ENCODE data around the gene ADCY5. TPM values are rescaled to one million over a fixed set of nuclear protein-coding genes. Genes with fewer than 3 reads are reported as not detected.

Gene ADCY5
- total and polyA plus RNA-seq, 2 donors from 2014 or later = 7.1 to 33.6 TPM

DNA sequence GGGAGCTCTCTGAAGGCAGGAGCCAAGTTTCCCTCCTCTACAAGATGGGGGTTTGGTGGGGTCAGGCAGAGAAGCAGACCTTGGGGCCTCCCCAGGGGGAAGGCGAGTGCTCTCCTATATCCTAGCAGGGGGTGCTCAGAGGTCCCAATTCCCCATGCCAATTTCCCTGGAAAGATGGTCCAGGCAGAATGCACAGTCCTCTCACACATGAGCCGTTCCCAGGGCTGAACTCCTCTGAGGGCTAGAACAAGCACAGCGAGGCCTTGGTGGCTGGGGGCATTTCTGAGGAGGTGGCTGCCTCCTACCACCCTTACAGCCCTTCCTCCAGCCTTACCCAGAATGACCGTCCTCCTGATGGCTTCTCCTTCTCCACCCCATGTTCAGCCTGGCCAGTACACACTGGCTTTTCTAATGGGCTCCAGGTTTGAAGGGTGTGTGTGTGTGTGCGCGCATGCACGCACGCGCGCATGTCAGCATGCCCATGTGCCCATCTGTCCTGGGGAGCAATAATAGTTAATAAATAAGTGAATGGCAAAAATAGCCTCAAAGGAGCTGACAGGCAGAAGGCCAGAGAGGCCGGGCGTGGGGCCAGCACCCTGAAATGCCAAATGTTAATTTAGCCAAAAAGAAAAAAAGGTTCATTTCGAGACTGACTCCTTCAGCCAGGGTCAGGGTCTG is 24.4 kb downstream of the ADCY5 start:
- peak; percentile 17 for FAIRE-seq
- Histone ChIP-seq H3K4me3 (ENCODE audit: low read length in 3 of 3) (peak overlapping the region in 1 of 3 donors; percentile 4), H3K27ac (ENCODE audit: low read depth in 2 of 2, low read length in 2 of 2) (peak overlapping the region; percentile 82 to 92), H3K27me3 (ENCODE audit: control insufficient read depth, insufficient read depth, low read length) (no peaks in the 10 kb centered on the region), H3K36me3 (ENCODE audit: control insufficient read depth in 2 of 3, insufficient read depth in 3 of 3, low read length in 3 of 3) (no peaks in the 10 kb centered on the region), H3K9ac (ENCODE audit: low read length in 3 of 3) (peak overlapping the region in 1 of 3 donors; percentile 62), H3K9me3 (ENCODE audit: control insufficient read depth in 2 of 3, insufficient read depth in 1 of 3, low read length in 3 of 3) (no peaks in the 10 kb centered on the region), H3K4me1 (ENCODE audit: control insufficient read depth in 2 of 3, insufficient read depth in 2 of 3, low read depth in 1 of 3, low read length in 3 of 3) (peaks cover 0 to 45% (median 40%) of the 10 kb centered on the region in 3 donors)
- peak in 1 of 5 donors; percentile 85 for DNase-seq
- intact Hi-C loops (cut with DNase I) = no loop called here
- TF ChIP-seq, protein P1, sequence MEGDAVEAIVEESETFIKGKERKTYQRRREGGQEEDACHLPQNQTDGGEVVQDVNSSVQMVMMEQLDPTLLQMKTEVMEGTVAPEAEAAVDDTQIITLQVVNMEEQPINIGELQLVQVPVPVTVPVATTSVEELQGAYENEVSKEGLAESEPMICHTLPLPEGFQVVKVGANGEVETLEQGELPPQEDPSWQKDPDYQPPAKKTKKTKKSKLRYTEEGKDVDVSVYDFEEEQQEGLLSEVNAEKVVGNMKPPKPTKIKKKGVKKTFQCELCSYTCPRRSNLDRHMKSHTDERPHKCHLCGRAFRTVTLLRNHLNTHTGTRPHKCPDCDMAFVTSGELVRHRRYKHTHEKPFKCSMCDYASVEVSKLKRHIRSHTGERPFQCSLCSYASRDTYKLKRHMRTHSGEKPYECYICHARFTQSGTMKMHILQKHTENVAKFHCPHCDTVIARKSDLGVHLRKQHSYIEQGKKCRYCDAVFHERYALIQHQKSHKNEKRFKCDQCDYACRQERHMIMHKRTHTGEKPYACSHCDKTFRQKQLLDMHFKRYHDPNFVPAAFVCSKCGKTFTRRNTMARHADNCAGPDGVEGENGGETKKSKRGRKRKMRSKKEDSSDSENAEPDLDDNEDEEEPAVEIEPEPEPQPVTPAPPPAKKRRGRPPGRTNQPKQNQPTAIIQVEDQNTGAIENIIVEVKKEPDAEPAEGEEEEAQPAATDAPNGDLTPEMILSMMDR (IDR thresholded peaks at IDR 0.05; ENCODE audit: borderline replicate concordance, extremely low read depth, insufficient read depth) = no peak

DNA sequence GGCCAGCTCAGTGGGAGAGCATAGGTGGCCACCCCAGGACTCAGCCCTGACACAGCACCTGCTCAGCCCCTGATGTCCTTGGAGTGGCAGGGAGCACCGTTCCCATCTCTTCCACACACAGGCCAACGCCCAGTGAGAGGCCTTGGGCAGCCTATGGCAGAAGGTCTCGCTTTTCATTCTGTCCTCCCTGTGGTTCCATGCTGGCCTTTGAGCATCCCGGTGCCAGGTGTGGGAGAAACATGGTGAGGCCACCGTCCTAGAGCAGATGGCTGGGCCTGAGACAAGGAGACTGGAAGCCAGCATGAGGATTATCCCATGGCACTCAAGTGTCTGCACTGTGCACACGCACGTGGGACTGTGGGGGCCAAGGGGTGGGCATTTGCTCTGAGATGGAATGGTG is 25.1 kb downstream of the ADCY5 start:
- FAIRE-seq (no peak), DNase-seq (no peak)
- Histone ChIP-seq H3K4me3 (ENCODE audit: low read length in 3 of 3) (peak overlapping the region in 1 of 3 donors; percentile 4), H3K4me1 (ENCODE audit: control insufficient read depth in 2 of 3, insufficient read depth in 2 of 3, low read depth in 1 of 3, low read length in 3 of 3) (peaks cover 0 to 45% (median 40%) of the 10 kb centered on the region in 3 donors), H3K9ac (ENCODE audit: low read length in 3 of 3) (peak overlapping the region in 1 of 3 donors; percentile 62), H3K27me3 (ENCODE audit: control insufficient read depth, insufficient read depth, low read length) (no peaks in the 10 kb centered on the region), H3K9me3 (ENCODE audit: control insufficient read depth in 2 of 3, insufficient read depth in 1 of 3, low read length in 3 of 3) (no peaks in the 10 kb centered on the region), H3K27ac (ENCODE audit: low read depth in 2 of 2, low read length in 2 of 2) (peak overlapping the region; percentile 82 to 92), H3K36me3 (ENCODE audit: control insufficient read depth in 2 of 3, insufficient read depth in 3 of 3, low read length in 3 of 3) (no peaks in the 10 kb centered on the region)
- intact Hi-C loops (cut with DNase I) = no loop called here
- TF ChIP-seq, protein P1 (IDR thresholded peaks at IDR 0.05; ENCODE audit: borderline replicate concordance, extremely low read depth, insufficient read depth) = no peak

DNA sequence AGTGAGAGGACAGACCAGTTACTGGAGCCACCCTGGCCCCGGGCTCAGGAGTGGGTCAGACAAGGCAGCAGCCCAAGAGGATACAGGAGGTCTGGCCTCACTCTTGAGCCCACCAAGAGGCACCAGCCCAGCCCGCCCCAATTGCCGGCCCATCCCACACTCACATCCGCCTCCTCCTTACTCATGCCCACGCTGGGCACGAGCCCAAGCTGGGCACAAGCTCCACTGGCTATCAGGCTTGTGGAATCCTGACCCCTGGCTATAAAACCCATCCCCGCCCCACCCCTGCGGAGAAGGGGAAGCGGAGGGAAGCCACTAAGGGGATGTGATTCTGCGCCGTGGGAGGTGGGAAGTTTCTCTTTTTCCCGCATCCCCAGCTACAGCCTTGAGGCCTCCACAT is 25.9 kb downstream of the ADCY5 start:
- Histone ChIP-seq H3K27ac (ENCODE audit: low read depth in 2 of 2, low read length in 2 of 2) (peak overlapping the region; percentile 82 to 92), H3K36me3 (ENCODE audit: control insufficient read depth in 2 of 3, insufficient read depth in 3 of 3, low read length in 3 of 3) (no peaks in the 10 kb centered on the region), H3K4me1 (ENCODE audit: control insufficient read depth in 2 of 3, insufficient read depth in 2 of 3, low read depth in 1 of 3, low read length in 3 of 3) (peaks cover 0 to 43% (median 40%) of the 10 kb centered on the region in 3 donors), H3K9ac (ENCODE audit: low read length in 3 of 3) (peak overlapping the region in 1 of 3 donors; percentile 62), H3K4me3 (ENCODE audit: low read length in 3 of 3) (no peak overlapping the region), H3K27me3 (ENCODE audit: control insufficient read depth, insufficient read depth, low read length) (no peaks in the 10 kb centered on the region), H3K9me3 (ENCODE audit: control insufficient read depth in 2 of 3, insufficient read depth in 1 of 3, low read length in 3 of 3) (no peaks in the 10 kb centered on the region)
- TF ChIP-seq, protein P1 (IDR thresholded peaks at IDR 0.05; ENCODE audit: borderline replicate concordance, extremely low read depth, insufficient read depth) = no peak
- intact Hi-C loops (cut with DNase I) = no loop called here
- DNase-seq = peak in 1 of 5 donors; percentile 84
- no peak for FAIRE-seq
